Tibial nerve (tissue), 4 donors: Measurements from ENCODE around the gene RAB5A.

Experiments used
- EP300 ChIP-seq, 2 donors: sonication (generic); formaldehyde crosslinking; IDR thresholded peaks; one replicate each; pipeline ENCODE4 v1.6.1; 2017; ENCODE audit warnings: antibody characterized with exemption in 2 of 2, mild to moderate bottlenecking in 1 of 2
- POLR2A ChIP-seq, 2 donors: fragments of 450-650 bp; IDR thresholded peaks; one replicate each; pipeline ENCODE4 v1.6.1; 2017; ENCODE audit warnings: antibody characterized with exemption in 2 of 2, mild to moderate bottlenecking in 2 of 2, moderate library complexity in 2 of 2
- TF ChIP-seq, protein P1 (sequence below), 5 experiments: fragments of 200-600 bp in 3 of 5; fragments of 450-650 bp in 2 of 5; sonication (generic) in 3 of 5; IDR thresholded peaks; one replicate each; pipeline ENCODE4 v1.5.1; 2016 to 2019; ENCODE audit warnings: antibody characterized with exemption in 5 of 5, mild to moderate bottlenecking in 3 of 5, moderate library complexity in 2 of 5

DNA sequence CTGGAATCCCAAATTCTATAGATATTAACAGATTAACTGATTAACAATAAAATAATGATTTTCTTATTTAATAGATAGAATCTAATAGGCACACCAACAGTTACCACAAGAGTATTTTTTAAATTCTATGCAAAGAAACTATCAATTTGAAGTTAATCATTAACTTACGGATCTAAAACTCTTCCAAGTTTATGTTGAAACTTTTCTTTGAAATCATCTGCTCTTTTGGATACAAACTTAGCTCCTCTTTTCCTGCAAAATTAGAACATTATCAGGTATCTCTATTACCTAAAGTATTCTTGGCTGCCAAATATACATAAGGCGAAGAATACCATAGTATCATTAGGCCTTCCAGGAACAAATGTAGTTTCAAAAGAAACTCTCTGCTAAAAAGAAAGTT is 47.6 kb upstream of the RAB5A start:
- TF ChIP-seq, protein P1, sequence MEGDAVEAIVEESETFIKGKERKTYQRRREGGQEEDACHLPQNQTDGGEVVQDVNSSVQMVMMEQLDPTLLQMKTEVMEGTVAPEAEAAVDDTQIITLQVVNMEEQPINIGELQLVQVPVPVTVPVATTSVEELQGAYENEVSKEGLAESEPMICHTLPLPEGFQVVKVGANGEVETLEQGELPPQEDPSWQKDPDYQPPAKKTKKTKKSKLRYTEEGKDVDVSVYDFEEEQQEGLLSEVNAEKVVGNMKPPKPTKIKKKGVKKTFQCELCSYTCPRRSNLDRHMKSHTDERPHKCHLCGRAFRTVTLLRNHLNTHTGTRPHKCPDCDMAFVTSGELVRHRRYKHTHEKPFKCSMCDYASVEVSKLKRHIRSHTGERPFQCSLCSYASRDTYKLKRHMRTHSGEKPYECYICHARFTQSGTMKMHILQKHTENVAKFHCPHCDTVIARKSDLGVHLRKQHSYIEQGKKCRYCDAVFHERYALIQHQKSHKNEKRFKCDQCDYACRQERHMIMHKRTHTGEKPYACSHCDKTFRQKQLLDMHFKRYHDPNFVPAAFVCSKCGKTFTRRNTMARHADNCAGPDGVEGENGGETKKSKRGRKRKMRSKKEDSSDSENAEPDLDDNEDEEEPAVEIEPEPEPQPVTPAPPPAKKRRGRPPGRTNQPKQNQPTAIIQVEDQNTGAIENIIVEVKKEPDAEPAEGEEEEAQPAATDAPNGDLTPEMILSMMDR (IDR thresholded peaks at IDR 0.05), result no peak
- TF ChIP-seq POLR2A (IDR thresholded peaks at IDR 0.05), result no peak
- no peak for TF ChIP-seq EP300 (IDR thresholded peaks at IDR 0.05)
